Measurements from ENCODE around the gene FANK1.
"Not testable (repeated sequence)": the region's sequence is repeated elsewhere in the genome, so short reads cannot be mapped to it uniquely, and the experiment has no call there.

Gene FANK1

DNA sequence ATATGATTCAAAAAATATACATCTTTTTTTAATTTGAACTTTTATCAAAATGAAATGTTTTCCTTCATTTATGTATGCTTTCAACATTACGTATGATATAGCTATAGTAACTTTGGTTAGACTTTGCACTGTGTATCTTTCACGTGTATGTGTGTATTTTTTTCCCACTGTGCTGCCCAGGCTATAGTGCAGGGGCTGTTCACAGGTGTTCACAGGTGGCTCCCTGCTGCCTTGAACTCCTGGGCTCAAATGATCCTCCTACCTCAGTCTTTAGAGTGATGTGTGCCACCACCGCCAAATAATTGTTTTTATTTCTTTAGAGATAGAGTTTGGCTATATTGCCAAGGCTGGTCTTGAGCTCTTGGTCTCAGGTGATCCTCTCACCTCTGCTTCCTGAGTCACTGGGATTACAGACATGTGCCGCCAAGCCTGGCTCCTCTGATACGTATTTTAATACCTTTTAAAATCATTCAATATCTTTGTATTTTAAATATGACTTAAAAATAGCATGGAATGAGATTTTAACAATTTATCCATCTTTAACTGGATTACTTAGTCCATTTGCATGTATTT, 29.0 kb downstream of the FANK1 start:
- no peaks in the 10 kb centered on the region for H3K36me3 ChIP-seq (ENCODE audit: control insufficient read depth, insufficient read depth, low read length)
- no peak overlapping the region for H3K4me3 ChIP-seq (replicated peaks; ENCODE audit: low read depth, low read length)
- TF ChIP-seq, protein P1, sequence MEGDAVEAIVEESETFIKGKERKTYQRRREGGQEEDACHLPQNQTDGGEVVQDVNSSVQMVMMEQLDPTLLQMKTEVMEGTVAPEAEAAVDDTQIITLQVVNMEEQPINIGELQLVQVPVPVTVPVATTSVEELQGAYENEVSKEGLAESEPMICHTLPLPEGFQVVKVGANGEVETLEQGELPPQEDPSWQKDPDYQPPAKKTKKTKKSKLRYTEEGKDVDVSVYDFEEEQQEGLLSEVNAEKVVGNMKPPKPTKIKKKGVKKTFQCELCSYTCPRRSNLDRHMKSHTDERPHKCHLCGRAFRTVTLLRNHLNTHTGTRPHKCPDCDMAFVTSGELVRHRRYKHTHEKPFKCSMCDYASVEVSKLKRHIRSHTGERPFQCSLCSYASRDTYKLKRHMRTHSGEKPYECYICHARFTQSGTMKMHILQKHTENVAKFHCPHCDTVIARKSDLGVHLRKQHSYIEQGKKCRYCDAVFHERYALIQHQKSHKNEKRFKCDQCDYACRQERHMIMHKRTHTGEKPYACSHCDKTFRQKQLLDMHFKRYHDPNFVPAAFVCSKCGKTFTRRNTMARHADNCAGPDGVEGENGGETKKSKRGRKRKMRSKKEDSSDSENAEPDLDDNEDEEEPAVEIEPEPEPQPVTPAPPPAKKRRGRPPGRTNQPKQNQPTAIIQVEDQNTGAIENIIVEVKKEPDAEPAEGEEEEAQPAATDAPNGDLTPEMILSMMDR (IDR thresholded peaks at IDR 0.05; ENCODE audit: insufficient read depth, low read length, poor library complexity, severe bottlenecking), result no peak
- H3K27me3 ChIP-seq (replicated peaks; ENCODE audit: control insufficient read depth, insufficient read depth, low read length), result no peaks in the 10 kb centered on the region
- no peak for DNase-seq (ENCODE audit: extremely low read depth, insufficient read length)

DNA sequence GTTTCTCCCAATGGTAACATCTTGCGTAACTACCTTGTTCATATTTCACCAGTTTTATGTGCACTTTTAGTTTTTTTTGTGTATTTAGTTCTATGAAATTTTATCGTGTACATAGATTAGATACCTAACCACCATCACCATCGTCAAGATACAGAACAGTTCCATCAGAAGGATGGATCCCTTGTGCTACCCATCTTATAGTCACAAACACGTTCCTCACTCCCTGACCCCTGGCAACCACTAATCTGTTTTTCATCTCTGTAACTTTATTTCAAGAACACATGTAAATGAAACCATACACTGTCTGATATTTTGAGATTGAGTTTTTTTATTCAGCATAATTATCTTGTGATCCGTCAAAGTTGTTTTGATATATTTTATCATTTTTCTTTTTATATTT, 29.9 kb downstream of the FANK1 start:
- DNase-seq (ENCODE audit: extremely low read depth, insufficient read length), result no peak
- TF ChIP-seq, protein P1 (IDR thresholded peaks at IDR 0.05; ENCODE audit: insufficient read depth, low read length, poor library complexity, severe bottlenecking), result no peak
- Histone ChIP-seq H3K36me3 (ENCODE audit: control insufficient read depth, insufficient read depth, low read length) (no peaks in the 10 kb centered on the region), H3K27me3 (replicated peaks; ENCODE audit: control insufficient read depth, insufficient read depth, low read length) (no peaks in the 10 kb centered on the region), H3K4me3 (replicated peaks; ENCODE audit: low read depth, low read length) (no peak overlapping the region)

- not testable (repeated sequence) for H3K4me3 ChIP-seq (replicated peaks; ENCODE audit: low read depth, low read length)
These were observed 30.9 kb downstream of the FANK1 start for GRCh38 chr10:125927265-125927664.

GRCh38 chr10:125928928-125929585, 32.7 kb downstream of the FANK1 start:
- Histone ChIP-seq H3K4me3 (replicated peaks; ENCODE audit: low read depth, low read length) (no peak overlapping the region), H3K27me3 (replicated peaks; ENCODE audit: control insufficient read depth, insufficient read depth, low read length) (no peaks in the 10 kb centered on the region), H3K36me3 (ENCODE audit: control insufficient read depth, insufficient read depth, low read length) (no peaks in the 10 kb centered on the region)
- TF ChIP-seq, protein P1 (IDR thresholded peaks at IDR 0.05; ENCODE audit: insufficient read depth, low read length, poor library complexity, severe bottlenecking), result no peak
- DNase-seq (ENCODE audit: extremely low read depth, insufficient read length), result no peak

More at GRCh38 chr10:125927265-125927664, 30.9 kb downstream of the FANK1 start:
- DNase-seq (ENCODE audit: extremely low read depth, insufficient read length); H3K36me3 ChIP-seq (ENCODE audit: control insufficient read depth, insufficient read depth, low read length); H3K27me3 ChIP-seq (replicated peaks; ENCODE audit: control insufficient read depth, insufficient read depth, low read length): not testable (repeated sequence)

DNA sequence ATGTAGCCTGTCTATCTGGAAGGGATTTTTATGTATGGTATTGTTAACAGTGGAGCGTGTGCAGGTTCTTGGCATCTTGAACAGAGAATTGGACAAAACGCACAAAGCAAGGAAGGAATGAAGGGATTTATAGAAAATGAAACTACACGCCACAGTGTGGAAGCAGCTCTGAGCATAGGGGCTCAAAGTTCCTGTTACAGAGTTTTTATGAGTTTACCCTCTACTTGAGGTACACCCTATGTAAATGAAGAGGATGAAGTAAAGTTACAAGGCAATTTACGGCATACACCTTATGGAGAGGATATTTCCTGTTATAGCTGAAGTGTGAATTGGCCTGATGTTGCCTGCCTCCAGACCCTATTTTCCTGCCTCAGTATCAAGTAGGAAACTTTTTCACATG, 33.3 kb downstream of the FANK1 start:
- DNase-seq (ENCODE audit: extremely low read depth, insufficient read length), result no peak
- TF ChIP-seq, protein P1 (IDR thresholded peaks at IDR 0.05; ENCODE audit: insufficient read depth, low read length, poor library complexity, severe bottlenecking), result no peak
- Histone ChIP-seq H3K36me3 (ENCODE audit: control insufficient read depth, insufficient read depth, low read length) (no peaks in the 10 kb centered on the region), H3K27me3 (replicated peaks; ENCODE audit: control insufficient read depth, insufficient read depth, low read length) (no peaks in the 10 kb centered on the region), H3K4me3 (replicated peaks; ENCODE audit: low read depth, low read length) (no peak overlapping the region)

GRCh38 chr10:125933693-125934092, 37.3 kb downstream of the FANK1 start:
- H3K36me3 ChIP-seq (ENCODE audit: control insufficient read depth, insufficient read depth, low read length), result no peaks in the 10 kb centered on the region
- TF ChIP-seq, protein P1 (IDR thresholded peaks at IDR 0.05; ENCODE audit: insufficient read depth, low read length, poor library complexity, severe bottlenecking), result no peak

More at GRCh38 chr10:125933693-125934092, 37.3 kb downstream of the FANK1 start:
- H3K27me3 ChIP-seq (replicated peaks; ENCODE audit: control insufficient read depth, insufficient read depth, low read length), result no peaks in the 10 kb centered on the region
- DNase-seq (ENCODE audit: extremely low read depth, insufficient read length), result no peak
- H3K4me3 ChIP-seq (replicated peaks; ENCODE audit: low read depth, low read length), result no peak overlapping the region
